SK-N-MC (cell line): ENCODE results near the gene TMEM167B.

Experiments
- FOXP2 ChIP-seq: optimal IDR thresholded peaks from 2 replicates; pipeline ENCODE3; 2011; ENCODE audit warnings: mild to moderate bottlenecking, moderate library complexity; ENCODE audit not compliant: insufficient read depth; ENCODE audit errors: extremely low read length, control extremely low read depth
- POLR2AphosphoS5 ChIP-seq: IDR thresholded peaks from 2 replicates; pipeline ENCODE4 v1.6.1; 2012; ENCODE audit warnings: mild to moderate bottlenecking, low read depth, low read length, borderline replicate concordance

DNA sequence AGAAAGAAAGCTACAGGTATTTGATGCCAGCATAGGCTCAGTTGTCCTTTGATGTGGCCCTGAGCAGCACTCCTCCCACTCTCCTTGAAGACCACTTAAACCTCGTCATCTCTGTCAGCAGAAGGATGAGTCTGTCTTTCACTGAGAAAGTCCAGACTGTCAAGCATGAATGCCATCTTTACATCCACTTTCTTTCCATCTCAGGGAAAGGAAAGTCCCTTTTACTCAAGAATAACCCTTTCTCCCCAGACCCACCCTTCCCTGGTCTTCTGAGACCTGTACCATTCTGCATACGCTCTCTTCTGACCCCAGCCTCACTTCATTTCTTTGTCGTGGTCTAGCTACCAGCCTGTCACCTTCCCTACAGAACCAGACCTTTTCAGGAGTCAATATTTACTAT is 19.3 kb downstream of the TMEM167B start:
- TF ChIP-seq POLR2AphosphoS5 (no peak), FOXP2 (no peak)
